Posterior cingulate gyrus (tissue), 11 donors: ENCODE results near the gene RFC5.
A peak's percentile ranks its signal among the peaks of the same experiment; 100 is the strongest.
"Not testable (repeated sequence)": the region's sequence is repeated elsewhere in the genome, so short reads cannot be mapped to it uniquely, and the experiment has no call there.

Experiments
- DNase-seq, 10 donors: peaks; one replicate each; pipeline versions ENCODE4 v3.0.0 to v3.0.0-alpha.2; 2020 to 2021; ENCODE audit warnings: mixed read lengths in 3 of 10
- intact Hi-C: fragments of 100-400 bp; cut with DNase I; formaldehyde crosslinking; loops from one replicate; pipeline ENCODE4 v1.15.1; 2023

The RFC5 gene

GRCh38 chr12:118013283-118013682 lies 3.2 kb upstream of the RFC5 start:
- intact Hi-C loops, result no loop called here
- no peak for DNase-seq

GRCh38 chr12:118015306-118015705 lies 1.2 kb upstream of the RFC5 start:
- DNase-seq, result no peak
- intact Hi-C loops, result loop anchor here (5.0 kb wide), 1 partner anchor 47 kb away; the partner anchor contains the start of gene WSB2

- DNase-seq, result no peak
- intact Hi-C loops, result loop anchor here (5.0 kb wide), 1 partner anchor 46 kb away; the partner anchor contains the start of gene WSB2
Observed at GRCh38 chr12:118015944-118016343, 559 bp upstream of the RFC5 start.

GRCh38 chr12:118017926-118018325 lies 1.4 kb downstream of the RFC5 start:
- intact Hi-C loops, result loop anchor here (5.0 kb wide), 1 partner anchor 44 kb away; the partner anchor contains the start of gene WSB2
- DNase-seq, result no peak

GRCh38 chr12:118020036-118020435 lies 3.5 kb downstream of the RFC5 start:
- DNase-seq, result no peak
- intact Hi-C loops, result no loop called here

- intact Hi-C loops, DNase-seq: not testable (repeated sequence)
Observed at GRCh38 chr12:118022097-118022727, 5.7 kb downstream of the RFC5 start.

GRCh38 chr12:118022728-118023109 lies 6.2 kb downstream of the RFC5 start:
- intact Hi-C loops, result no loop called here
- DNase-seq, result no peak

GRCh38 chr12:118023301-118023860 lies 6.9 kb downstream of the RFC5 start:
- intact Hi-C loops, result no loop called here
- DNase-seq, result no peak

GRCh38 chr12:118025168-118025567 lies 8.7 kb downstream of the RFC5 start:
- intact Hi-C loops, result no loop called here
- peak in 8 of 10 donors; percentile 33 to 90 (median 58) for DNase-seq

GRCh38 chr12:118029166-118029565 lies 12.7 kb downstream of the RFC5 start:
- intact Hi-C loops, result no loop called here
- DNase-seq, result no peak

- intact Hi-C loops, result no loop called here
- DNase-seq, result no peak
Observed at GRCh38 chr12:118032188-118032587, 15.7 kb downstream of the RFC5 start.

- DNase-seq, result no peak
- intact Hi-C loops, result no loop called here
Observed at GRCh38 chr12:118033323-118033722, 16.8 kb downstream of the RFC5 start.

GRCh38 chr12:118033902-118034301 lies 17.4 kb downstream of the RFC5 start:
- DNase-seq, result no peak
- intact Hi-C loops, result no loop called here

- peak in 2 of 10 donors; percentile 25 to 39 for DNase-seq
- intact Hi-C loops, result loop anchor here (1.0 kb wide), 1 partner anchor 159 kb away; no protein-coding TSS in a partner anchor
Observed at GRCh38 chr12:118034429-118035189, 18.1 kb downstream of the RFC5 start.

- DNase-seq, result no peak
- intact Hi-C loops, result loop anchor here (1.0 kb wide), 1 partner anchor 160 kb away; no protein-coding TSS in a partner anchor
Observed at GRCh38 chr12:118035190-118036041, 18.9 kb downstream of the RFC5 start.

- intact Hi-C loops, result no loop called here
- DNase-seq, result no peak
Observed at GRCh38 chr12:118036672-118037411, 20.3 kb downstream of the RFC5 start.

GRCh38 chr12:118038137-118038536 lies 21.6 kb downstream of the RFC5 start:
- no peak for DNase-seq
- intact Hi-C loops, result no loop called here

- no peak for DNase-seq
- intact Hi-C loops, result no loop called here
Observed at GRCh38 chr12:118042091-118042490, 25.6 kb downstream of the RFC5 start.

- no peak for DNase-seq
- intact Hi-C loops, result no loop called here
Observed at GRCh38 chr12:118044075-118044474, 27.6 kb downstream of the RFC5 start.

- intact Hi-C loops, result no loop called here
- no peak for DNase-seq
Observed at GRCh38 chr12:118044577-118044976, 28.1 kb downstream of the RFC5 start.
